ENCODE data around the gene CPNE9. TPM values are rescaled to one million over a fixed set of nuclear protein-coding genes. Genes with fewer than 3 reads are reported as not detected.

Gene CPNE9
- total and polyA plus RNA-seq, 2 experiments from 2014 or later, result not detected

DNA sequence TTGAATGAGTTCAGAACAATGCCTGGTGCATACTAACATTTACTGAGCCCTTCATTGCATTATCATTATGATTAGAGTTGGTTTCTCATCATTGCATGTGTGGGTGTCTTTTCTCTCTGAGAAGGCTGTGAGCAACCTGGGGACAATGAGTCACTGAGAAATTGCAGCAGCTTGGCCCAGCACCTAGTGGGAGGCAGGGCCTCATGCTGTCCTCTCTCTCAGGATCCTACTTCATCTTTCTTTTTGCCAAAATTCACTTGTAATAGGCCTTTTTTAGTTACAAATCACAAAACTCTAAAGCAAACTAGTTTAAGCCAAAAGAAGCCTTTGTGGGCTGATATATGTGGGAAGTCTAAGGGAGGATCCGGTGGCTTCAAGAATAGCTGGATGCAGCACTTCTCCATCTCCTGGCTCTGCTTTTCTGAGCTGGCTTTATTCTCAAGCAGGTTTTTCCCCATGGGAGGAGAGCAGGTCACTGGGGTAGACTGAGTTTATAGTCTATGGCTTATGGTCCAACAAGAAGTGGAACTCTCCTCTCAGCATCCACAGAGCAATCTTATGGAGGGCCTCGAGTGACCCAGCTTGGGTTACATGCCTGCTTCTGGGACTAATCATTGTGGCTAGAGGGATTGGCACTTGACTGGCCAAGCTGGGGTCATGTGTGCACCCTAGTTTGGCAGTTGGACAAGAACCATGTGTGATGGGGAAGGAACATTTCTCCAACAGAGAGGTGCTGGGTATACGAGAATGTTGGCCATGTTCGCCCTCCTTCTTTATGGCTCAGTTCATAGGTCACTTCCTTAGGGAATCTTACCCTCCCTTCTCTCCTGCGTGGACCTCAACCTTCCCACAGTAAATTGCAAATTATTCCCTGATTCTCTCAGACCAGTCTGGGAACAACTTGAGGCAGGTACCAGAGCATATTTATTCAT lies 74.8 kb downstream of the CPNE9 start:
- Histone ChIP-seq H3K4me1 (ENCODE audit: insufficient read depth) (no peaks in the 10 kb centered on the region), H3K9me2 (replicated peaks; ENCODE audit: insufficient read depth) (no peaks in the 10 kb centered on the region), H3K27me3 (no peaks in the 10 kb centered on the region), H3K79me2 (no peaks in the 10 kb centered on the region), H3K36me3 (replicated peaks; ENCODE audit: insufficient read depth, low read depth) (no peaks in the 10 kb centered on the region), H3K27ac (no peak overlapping the region), H3K9me3 (ENCODE audit: low read depth) (no peaks in the 10 kb centered on the region), H3K4me2 (no peak overlapping the region), H4K20me1 (ENCODE audit: insufficient read depth, poor library complexity, severe bottlenecking) (no peaks in the 10 kb centered on the region), H2AFZ (no peak overlapping the region), H3K4me3 (no peak overlapping the region)
- WGBS (ENCODE audit: low lambda C conversion rate, missing lambda C conversion rate), result 86% methylated on average over 5 of the region's 5 CpGs
- no peak for TF ChIP-seq EZH2phosphoT487 (IDR thresholded peaks at IDR 0.05; ENCODE audit: low read depth, severe bottlenecking, unreplicated experiment)
- TF ChIP-seq, protein P1, sequence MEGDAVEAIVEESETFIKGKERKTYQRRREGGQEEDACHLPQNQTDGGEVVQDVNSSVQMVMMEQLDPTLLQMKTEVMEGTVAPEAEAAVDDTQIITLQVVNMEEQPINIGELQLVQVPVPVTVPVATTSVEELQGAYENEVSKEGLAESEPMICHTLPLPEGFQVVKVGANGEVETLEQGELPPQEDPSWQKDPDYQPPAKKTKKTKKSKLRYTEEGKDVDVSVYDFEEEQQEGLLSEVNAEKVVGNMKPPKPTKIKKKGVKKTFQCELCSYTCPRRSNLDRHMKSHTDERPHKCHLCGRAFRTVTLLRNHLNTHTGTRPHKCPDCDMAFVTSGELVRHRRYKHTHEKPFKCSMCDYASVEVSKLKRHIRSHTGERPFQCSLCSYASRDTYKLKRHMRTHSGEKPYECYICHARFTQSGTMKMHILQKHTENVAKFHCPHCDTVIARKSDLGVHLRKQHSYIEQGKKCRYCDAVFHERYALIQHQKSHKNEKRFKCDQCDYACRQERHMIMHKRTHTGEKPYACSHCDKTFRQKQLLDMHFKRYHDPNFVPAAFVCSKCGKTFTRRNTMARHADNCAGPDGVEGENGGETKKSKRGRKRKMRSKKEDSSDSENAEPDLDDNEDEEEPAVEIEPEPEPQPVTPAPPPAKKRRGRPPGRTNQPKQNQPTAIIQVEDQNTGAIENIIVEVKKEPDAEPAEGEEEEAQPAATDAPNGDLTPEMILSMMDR (IDR thresholded peaks at IDR 0.05; ENCODE audit: poor library complexity), result no peak
- TF ChIP-seq EZH2 (IDR thresholded peaks at IDR 0.05; ENCODE audit: borderline replicate concordance), result no peak
- no peak for DNase-seq (ENCODE audit: low spot score)

DNA sequence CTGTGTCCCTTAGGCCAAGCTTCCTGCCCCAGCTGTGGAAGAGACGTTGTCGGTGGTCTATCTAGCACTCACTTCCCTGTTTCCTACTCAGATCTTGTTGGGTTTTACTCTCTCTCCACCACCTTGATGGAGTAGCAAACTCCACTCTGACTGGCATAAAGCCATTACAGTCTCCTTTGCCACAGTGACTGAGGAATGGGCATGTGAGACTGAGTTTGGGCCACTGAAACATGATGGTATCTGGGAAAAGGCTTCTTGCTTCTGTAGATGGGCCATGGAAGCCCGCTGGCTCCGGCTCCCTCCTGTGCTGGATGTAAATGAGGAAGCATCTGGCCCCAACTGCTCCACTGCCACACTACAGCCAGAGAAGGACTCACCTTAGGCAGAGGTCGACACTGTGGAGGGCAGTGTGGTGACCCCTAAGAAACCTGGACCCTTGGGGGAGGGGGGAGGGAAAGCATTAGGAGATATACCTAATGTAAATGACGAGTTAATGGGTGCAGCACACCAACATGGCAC lies 75.5 kb downstream of the CPNE9 start:
- Histone ChIP-seq H3K9me2 (replicated peaks; ENCODE audit: insufficient read depth) (no peaks in the 10 kb centered on the region), H3K4me3 (no peak overlapping the region), H3K4me1 (ENCODE audit: insufficient read depth) (no peaks in the 10 kb centered on the region), H3K9me3 (ENCODE audit: low read depth) (no peaks in the 10 kb centered on the region), H3K4me2 (no peak overlapping the region), H4K20me1 (ENCODE audit: insufficient read depth, poor library complexity, severe bottlenecking) (no peaks in the 10 kb centered on the region), H3K27me3 (no peaks in the 10 kb centered on the region), H3K36me3 (replicated peaks; ENCODE audit: insufficient read depth, low read depth) (no peaks in the 10 kb centered on the region), H3K27ac (no peak overlapping the region), H3K79me2 (no peaks in the 10 kb centered on the region), H2AFZ (no peak overlapping the region)
- WGBS (ENCODE audit: low lambda C conversion rate, missing lambda C conversion rate), result 94% methylated on average over 6 of the region's 6 CpGs
- TF ChIP-seq, protein P1 (IDR thresholded peaks at IDR 0.05; ENCODE audit: poor library complexity), result no peak
- TF ChIP-seq EZH2phosphoT487 (IDR thresholded peaks at IDR 0.05; ENCODE audit: low read depth, severe bottlenecking, unreplicated experiment) (no peak), EZH2 (IDR thresholded peaks at IDR 0.05; ENCODE audit: borderline replicate concordance) (no peak)
- DNase-seq (ENCODE audit: low spot score), result no peak

Other genes with a start within 250 kb of the CPNE9 start
- not detected in 2 replicates for gene LHFPL4, start 150.0 kb upstream of the CPNE9 start, total RNA-seq
- gene LHFPL4, start 150.0 kb upstream of the CPNE9 start, polyA plus RNA-seq, result 0.09 and 0.34 TPM in 2 replicates
- gene MTMR14, start 54.3 kb upstream of the CPNE9 start, total RNA-seq, result 26.9 and 27.1 TPM in 2 replicates
- 34.8 and 40.2 TPM in 2 replicates for gene MTMR14, start 54.3 kb upstream of the CPNE9 start, polyA plus RNA-seq
- 9.6 and 10.7 TPM in 2 replicates for gene BRPF1, start 27.9 kb downstream of the CPNE9 start, total RNA-seq
- 9.1 and 9.3 TPM in 2 replicates for gene BRPF1, start 27.9 kb downstream of the CPNE9 start, polyA plus RNA-seq
- 34.7 and 38.7 TPM in 2 replicates for gene OGG1, start 46.1 kb downstream of the CPNE9 start, total RNA-seq
- gene OGG1, start 46.1 kb downstream of the CPNE9 start, polyA plus RNA-seq, result 43.2 and 48.9 TPM in 2 replicates
- 9.7 and 11.8 TPM in 2 replicates for gene CAMK1, start 66.1 kb downstream of the CPNE9 start, total RNA-seq
- 12.4 and 16.1 TPM in 2 replicates for gene CAMK1, start 66.1 kb downstream of the CPNE9 start, polyA plus RNA-seq
- 65.5 and 70.4 TPM in 2 replicates for gene TADA3, start 88.6 kb downstream of the CPNE9 start, total RNA-seq
- gene TADA3, start 88.6 kb downstream of the CPNE9 start, polyA plus RNA-seq, result 55.5 and 61.2 TPM in 2 replicates
- 175 and 182 TPM in 2 replicates for gene ARPC4, start 89.2 kb downstream of the CPNE9 start, total RNA-seq
- 132 and 149 TPM in 2 replicates for gene ARPC4, start 89.2 kb downstream of the CPNE9 start, polyA plus RNA-seq
- 20.5 and 21.5 TPM in 2 replicates for gene TTLL3, start 106.4 kb downstream of the CPNE9 start, total RNA-seq
- gene TTLL3, start 106.4 kb downstream of the CPNE9 start, polyA plus RNA-seq, result 27.4 and 52.2 TPM in 2 replicates
- gene RPUSD3, start 140.2 kb downstream of the CPNE9 start, total RNA-seq, result 37.4 and 38.7 TPM in 2 replicates
- 74.7 and 82.3 TPM in 2 replicates for gene RPUSD3, start 140.2 kb downstream of the CPNE9 start, polyA plus RNA-seq
- 16.6 and 20.4 TPM in 2 replicates for gene CIDEC, start 176.4 kb downstream of the CPNE9 start, total RNA-seq
- gene CIDEC, start 176.4 kb downstream of the CPNE9 start, polyA plus RNA-seq, result 28.7 and 37.3 TPM in 2 replicates
- 61.4 and 73.8 TPM in 2 replicates for gene JAGN1, start 186.8 kb downstream of the CPNE9 start, total RNA-seq
- 70.2 and 83.5 TPM in 2 replicates for gene JAGN1, start 186.8 kb downstream of the CPNE9 start, polyA plus RNA-seq
- gene IL17RE, start 199.0 kb downstream of the CPNE9 start, total RNA-seq, result 9.1 and 10.2 TPM in 2 replicates
- gene IL17RE, start 199.0 kb downstream of the CPNE9 start, polyA plus RNA-seq, result 6.3 and 6.8 TPM in 2 replicates
- gene IL17RC, start 213.3 kb downstream of the CPNE9 start, total RNA-seq, result 27.3 and 39.4 TPM in 2 replicates
- 47.8 and 48.5 TPM in 2 replicates for gene IL17RC, start 213.3 kb downstream of the CPNE9 start, polyA plus RNA-seq
- gene CRELD1, start 230.0 kb downstream of the CPNE9 start, total RNA-seq, result 40.5 and 43.9 TPM in 2 replicates
- 82.9 and 83.6 TPM in 2 replicates for gene CRELD1, start 230.0 kb downstream of the CPNE9 start, polyA plus RNA-seq
- gene PRRT3, start 248.6 kb downstream of the CPNE9 start, total RNA-seq, result 1.1 and 2.5 TPM in 2 replicates
- gene PRRT3, start 248.6 kb downstream of the CPNE9 start, polyA plus RNA-seq, result 2.0 and 4.0 TPM in 2 replicates

Data from hepatocyte (in vitro differentiated cells).